GM13976 (cell line): ENCODE data around the gene SYP.
A peak's percentile ranks its signal among the peaks of the same experiment; 100 is the strongest.
"Not testable (repeated sequence)": the region's sequence is repeated elsewhere in the genome, so short reads cannot be mapped to it uniquely, and the experiment has no call there.

Source experiments
- DNase-seq: peaks from one replicate; pipeline ENCODE4 v3.0.0; 2012; ENCODE audit warnings: low spot score
- in situ Hi-C: fragments of 300-500 bp; cut with MboI; formaldehyde crosslinking; loops from one replicate; pipeline ENCODE4 v1.12.0; 2022; ENCODE audit warnings: low sequenced_read_pairs, mixed read lengths, inconsistent platforms; ENCODE audit not compliant: unreplicated experiment
- TF ChIP-seq, protein P1 (sequence below): IDR thresholded peaks from 2 replicates; pipeline ENCODE4 v1.5.1; 2012; ENCODE audit warnings: borderline replicate concordance, mild to moderate bottlenecking; ENCODE audit not compliant: insufficient read depth; ENCODE audit errors: extremely low read depth, missing control alignments, control extremely low read depth

Gene SYP

GRCh38 chrX:49147936-49148335 lies 52.1 kb downstream of the SYP start:
- TF ChIP-seq, protein P1, sequence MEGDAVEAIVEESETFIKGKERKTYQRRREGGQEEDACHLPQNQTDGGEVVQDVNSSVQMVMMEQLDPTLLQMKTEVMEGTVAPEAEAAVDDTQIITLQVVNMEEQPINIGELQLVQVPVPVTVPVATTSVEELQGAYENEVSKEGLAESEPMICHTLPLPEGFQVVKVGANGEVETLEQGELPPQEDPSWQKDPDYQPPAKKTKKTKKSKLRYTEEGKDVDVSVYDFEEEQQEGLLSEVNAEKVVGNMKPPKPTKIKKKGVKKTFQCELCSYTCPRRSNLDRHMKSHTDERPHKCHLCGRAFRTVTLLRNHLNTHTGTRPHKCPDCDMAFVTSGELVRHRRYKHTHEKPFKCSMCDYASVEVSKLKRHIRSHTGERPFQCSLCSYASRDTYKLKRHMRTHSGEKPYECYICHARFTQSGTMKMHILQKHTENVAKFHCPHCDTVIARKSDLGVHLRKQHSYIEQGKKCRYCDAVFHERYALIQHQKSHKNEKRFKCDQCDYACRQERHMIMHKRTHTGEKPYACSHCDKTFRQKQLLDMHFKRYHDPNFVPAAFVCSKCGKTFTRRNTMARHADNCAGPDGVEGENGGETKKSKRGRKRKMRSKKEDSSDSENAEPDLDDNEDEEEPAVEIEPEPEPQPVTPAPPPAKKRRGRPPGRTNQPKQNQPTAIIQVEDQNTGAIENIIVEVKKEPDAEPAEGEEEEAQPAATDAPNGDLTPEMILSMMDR = no peak
- DNase-seq = no peak
- in situ Hi-C loops = no loop called here

- no peak for DNase-seq
- in situ Hi-C loops = no loop called here
- TF ChIP-seq, protein P1 = no peak
Measured at GRCh38 chrX:49147282-49147681, 52.7 kb downstream of the SYP start.

DNA sequence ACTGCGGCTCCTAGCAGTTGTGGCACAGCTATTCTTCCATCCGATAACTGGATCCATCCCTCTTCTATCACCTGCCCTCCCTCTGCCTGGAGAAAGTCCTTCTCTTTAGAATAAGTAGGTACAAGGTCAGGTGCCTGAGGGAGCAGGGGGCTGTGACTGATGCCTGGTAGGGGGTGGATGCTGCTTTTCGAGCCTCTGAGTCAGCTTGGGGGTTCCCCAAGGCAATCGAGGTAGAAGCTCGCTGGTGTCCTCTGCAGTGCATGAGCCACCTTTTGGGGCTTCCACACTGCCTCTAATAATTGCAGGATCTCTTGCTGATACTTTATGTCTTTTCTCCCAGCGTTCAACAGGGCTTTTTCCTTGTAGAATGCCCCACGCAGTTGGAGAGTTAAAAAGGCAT lies 56.8 kb downstream of the SYP start:
- DNase-seq, in situ Hi-C loops: not testable (repeated sequence)

DNA sequence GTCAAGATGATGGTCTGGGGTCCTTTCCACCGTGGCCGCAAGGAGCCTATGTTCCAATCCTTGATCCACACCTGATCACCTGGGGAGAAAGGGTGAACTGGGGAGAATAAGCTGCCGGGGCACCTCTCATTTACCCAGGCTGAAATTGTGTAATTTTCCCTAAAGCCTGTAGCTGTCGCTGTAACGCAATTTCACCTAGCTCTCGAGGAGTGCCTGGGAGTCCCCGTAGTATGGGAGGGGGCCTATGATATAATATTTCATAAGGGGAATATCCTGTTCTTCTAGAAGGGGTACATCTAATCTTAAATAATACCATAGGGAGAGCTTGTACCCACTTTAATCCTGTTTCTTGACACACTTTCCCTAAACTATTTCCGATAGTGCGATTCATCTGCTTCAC lies 57.7 kb downstream of the SYP start:
- TF ChIP-seq, protein P1 = peak; percentile 20
- in situ Hi-C loops, DNase-seq: not testable (repeated sequence)

GRCh38 chrX:49139713-49140112 lies 60.3 kb downstream of the SYP start:
- TF ChIP-seq, protein P1 = no peak
- in situ Hi-C loops = no loop called here
- DNase-seq = no peak
